Activated CD4-positive, alpha-beta T cell treated with anti-CD3 and anti-CD28 coated beads, Interleukin-2, amount 10 ng/mL, durations not matched to agents 24 days and 14 days (primary cell): Measurements from ENCODE around the gene RBP5. TPM values are rescaled to one million over a fixed set of nuclear protein-coding genes. Genes with fewer than 3 reads are reported as not detected.
A peak's percentile ranks its signal among the peaks of the same experiment; 100 is the strongest.

Source experiments
- DNase-seq: peaks from one replicate; pipeline ENCODE4 v3.0.0; 2022
- H3K27ac Mint-ChIP-seq: one replicate; pipeline ENCODE4 v1.8.0; 2022; ENCODE audit warnings: mild to moderate bottlenecking, mixed read lengths
- H3K27me3 Mint-ChIP-seq: one replicate; pipeline ENCODE4 v1.8.0; 2022; ENCODE audit warnings: mixed read lengths
- H3K36me3 Mint-ChIP-seq: one replicate; pipeline ENCODE4 v1.8.0; 2022; ENCODE audit warnings: low read depth, mild to moderate bottlenecking, mixed read lengths
- H3K4me1 Mint-ChIP-seq: one replicate; pipeline ENCODE4 v1.8.0; 2021; ENCODE audit warnings: mixed read lengths
- H3K4me3 Mint-ChIP-seq: one replicate; pipeline ENCODE4 v1.8.0; 2022; ENCODE audit warnings: mild to moderate bottlenecking, moderate library complexity, mixed read lengths
- H3K9me3 Mint-ChIP-seq: one replicate; pipeline ENCODE4 v1.8.0; 2021; ENCODE audit warnings: mixed read lengths
- intact Hi-C: fragments of 100-400 bp; cut with micrococcal nuclease; formaldehyde crosslinking; loops from one replicate; pipeline ENCODE4 v1.15.1; 2023
- total RNA-seq: library from RNA; stranded (reverse); gene quantifications from 2 replicates; pipeline ENCODE4 v1.2.3, GENCODE V29; 2022

RBP5 gene
- total RNA-seq, 1 donor from 2014 or later, result not detected

DNA sequence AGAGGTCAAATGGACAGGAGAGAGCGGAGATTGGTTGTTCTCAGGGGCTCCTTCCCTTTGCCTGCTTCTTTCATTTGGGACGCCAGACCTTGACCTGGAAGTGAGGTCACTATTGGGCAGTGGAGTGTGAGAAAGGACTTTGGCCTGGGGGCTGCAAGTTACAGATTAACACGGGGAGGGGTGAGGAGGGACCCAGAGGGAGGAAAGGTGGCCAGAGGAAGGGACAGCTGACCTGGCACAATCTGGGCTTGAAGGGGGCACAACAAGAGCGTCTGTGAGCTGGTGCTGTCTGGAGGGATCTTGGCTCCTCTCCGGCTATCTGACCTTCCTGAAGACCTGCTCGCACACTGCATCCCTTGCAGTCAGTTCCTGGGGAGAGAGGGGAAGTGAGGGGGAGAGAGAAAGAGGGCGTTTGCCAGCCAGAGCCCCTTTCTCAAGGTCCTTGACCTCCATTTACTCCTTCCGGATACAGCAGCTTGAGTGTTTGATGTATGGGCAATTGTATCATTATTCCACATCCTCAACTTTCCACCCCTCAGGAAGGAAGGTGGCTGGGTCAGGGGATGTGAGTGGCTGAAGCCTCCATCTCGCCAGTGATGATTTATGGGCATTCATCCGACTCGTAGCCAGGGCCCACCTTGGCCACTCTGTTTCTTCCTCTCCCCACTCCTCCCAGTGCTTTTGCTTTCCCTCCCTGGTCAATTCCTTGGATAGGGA is 4.7 kb downstream of the RBP5 start:
- Mint-ChIP-seq H3K36me3 (peaks cover 8% of the 10 kb centered on the region), H3K27ac (no peak overlapping the region), H3K9me3 (no peaks in the 10 kb centered on the region), H3K4me1 (peaks cover 11% of the 10 kb centered on the region), H3K4me3 (no peak overlapping the region), H3K27me3 (no peaks in the 10 kb centered on the region)
- no peak for DNase-seq
- intact Hi-C loops, result no loop called here

DNA sequence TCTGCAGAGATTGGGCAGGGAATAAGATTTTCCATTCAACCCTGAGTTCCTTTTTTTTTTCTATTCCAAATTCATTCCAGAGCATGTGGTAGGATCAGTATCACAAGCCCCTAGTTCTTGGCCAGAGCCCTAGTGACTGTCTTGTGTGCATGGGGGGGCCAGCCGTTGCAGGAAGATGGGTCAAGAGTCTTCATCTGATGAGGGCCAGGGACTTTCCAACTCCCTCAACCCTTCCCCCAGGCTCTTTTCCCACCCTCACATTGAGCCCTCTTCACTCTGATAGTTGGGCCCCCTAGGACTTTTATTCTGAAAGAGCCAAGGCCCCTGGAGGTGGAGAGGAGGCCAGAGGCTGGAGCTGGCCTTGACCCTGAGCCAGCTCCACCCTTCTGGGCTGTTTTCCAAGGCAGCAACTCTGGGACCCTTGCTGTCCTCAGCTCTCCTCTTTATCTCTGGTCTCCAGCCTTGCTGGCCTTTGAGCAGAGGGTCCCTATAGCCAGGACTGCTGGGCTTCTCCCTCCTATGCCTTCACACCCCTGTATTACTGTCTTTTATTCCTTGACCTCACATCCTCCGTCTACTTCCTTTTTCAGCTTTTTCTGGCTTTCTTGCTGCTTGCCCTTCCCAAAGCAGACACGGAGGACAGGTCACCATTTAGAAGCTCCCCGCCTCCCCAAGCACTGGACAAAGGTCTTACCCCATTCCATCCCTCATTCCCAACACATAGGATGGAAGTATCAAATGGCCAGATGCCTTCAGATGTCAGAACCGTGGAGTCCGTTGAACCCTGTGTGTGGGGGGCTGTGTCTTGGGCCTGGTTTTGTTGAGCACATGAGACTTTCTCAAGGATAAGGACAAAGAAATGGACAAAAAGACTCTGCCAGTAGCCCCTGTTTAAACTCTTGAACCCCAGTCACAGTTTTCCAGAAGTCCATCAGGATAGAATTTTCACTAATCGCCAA is 5.6 kb downstream of the RBP5 start:
- no peaks in the 10 kb centered on the region for H3K9me3 Mint-ChIP-seq
- H3K27me3 Mint-ChIP-seq, result no peaks in the 10 kb centered on the region
- no peak overlapping the region for H3K4me3 Mint-ChIP-seq
- DNase-seq, result no peak
- peaks cover 15% of the 10 kb centered on the region for H3K36me3 Mint-ChIP-seq
- no peak overlapping the region for H3K27ac Mint-ChIP-seq
- intact Hi-C loops, result no loop called here
- peaks cover 7% of the 10 kb centered on the region for H3K4me1 Mint-ChIP-seq

DNA sequence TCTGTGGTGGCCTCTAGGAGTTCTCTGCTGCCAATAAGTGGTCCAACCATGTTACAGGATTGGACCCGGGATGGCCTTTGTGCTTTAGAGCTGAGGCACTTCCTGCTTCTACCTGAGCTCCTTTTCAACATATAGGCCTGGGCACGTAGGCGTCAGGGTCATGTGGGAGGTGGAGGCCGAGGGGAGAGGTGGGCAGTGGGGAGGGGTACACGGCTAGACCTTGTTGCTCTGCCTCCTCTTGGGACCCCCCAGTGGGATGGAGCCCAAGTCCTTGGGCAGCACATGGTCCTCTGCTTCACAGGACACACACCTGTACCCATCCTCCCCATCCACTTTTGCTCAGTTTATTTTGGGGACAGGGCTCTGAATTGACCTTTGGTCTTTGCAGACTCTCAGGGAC is 7.4 kb downstream of the RBP5 start:
- Mint-ChIP-seq H3K9me3 (no peaks in the 10 kb centered on the region), H3K4me3 (no peak overlapping the region), H3K27ac (no peak overlapping the region), H3K36me3 (peaks cover 21% of the 10 kb centered on the region), H3K27me3 (no peaks in the 10 kb centered on the region), H3K4me1 (peaks cover 5% of the 10 kb centered on the region)
- DNase-seq, result no peak
- intact Hi-C loops, result no loop called here

DNA sequence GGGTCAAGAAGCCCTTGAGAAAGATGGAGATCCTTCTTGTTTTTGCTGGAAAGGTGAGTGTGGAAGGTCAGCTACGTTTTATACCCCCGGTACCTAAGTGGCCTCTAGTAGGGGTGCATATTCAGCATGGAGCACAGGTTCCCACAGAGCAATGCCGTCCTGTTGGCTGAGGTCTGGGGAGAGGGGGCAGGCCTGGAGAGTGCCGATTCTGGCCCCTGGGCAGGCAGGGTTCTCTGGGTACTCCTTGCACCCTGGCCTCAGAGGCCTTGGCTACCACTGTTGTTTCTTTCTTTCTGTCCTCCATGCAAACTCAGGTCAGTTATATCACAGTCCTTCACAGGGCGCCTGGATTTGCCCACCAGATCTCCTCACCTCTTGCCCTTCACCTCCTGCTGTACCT is 8.5 kb downstream of the RBP5 start:
- Mint-ChIP-seq H3K9me3 (no peaks in the 10 kb centered on the region), H3K27ac (no peak overlapping the region), H3K36me3 (peaks cover 29% of the 10 kb centered on the region), H3K27me3 (no peaks in the 10 kb centered on the region), H3K4me3 (no peak overlapping the region), H3K4me1 (peaks cover 3% of the 10 kb centered on the region)
- DNase-seq, result no peak
- intact Hi-C loops, result no loop called here

DNA sequence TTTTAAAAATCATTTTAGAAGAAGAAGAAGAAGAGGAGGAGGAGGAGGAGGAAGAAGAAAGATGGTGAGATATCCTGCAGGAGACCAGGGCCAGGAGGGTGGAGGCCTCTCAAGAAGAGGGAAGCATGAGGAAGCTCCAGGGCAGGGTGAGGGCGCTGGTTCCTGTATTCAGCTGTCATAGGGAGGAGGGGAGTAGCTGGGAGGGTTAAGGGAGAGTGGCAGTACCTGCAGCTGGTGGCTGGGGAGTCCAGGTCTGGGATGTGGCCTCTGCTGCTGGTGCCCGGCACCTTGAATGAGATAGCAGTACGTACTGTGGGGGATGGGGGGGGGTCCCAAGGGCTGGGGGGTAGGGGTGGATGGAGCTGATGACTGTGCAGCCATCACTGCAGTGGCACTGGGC is 9.8 kb downstream of the RBP5 start:
- Mint-ChIP-seq H3K36me3 (peaks cover 33% of the 10 kb centered on the region), H3K4me3 (no peak overlapping the region), H3K27me3 (no peaks in the 10 kb centered on the region), H3K27ac (no peak overlapping the region), H3K9me3 (no peaks in the 10 kb centered on the region), H3K4me1 (peaks cover 3% of the 10 kb centered on the region)
- DNase-seq, result no peak
- intact Hi-C loops, result no loop called here

DNA sequence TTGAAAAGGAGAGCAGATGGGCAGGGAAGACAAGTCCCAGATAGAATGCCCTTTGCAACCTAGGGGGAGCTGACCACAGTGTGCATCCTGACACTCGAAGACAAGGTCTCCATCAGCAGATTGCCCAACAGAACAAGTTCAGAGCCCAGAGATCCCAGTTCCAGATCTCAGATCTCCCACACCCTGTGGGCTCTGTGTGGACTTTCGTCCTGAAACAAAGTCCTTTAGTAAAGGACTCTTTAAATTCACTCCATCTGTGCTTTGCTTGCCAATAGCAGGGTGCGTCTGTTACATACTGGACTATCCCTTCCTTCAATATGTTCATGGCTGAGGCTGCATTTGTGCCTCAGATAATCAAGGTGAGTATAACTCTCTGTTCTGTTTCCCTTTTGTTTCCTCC is 11.0 kb downstream of the RBP5 start:
- Mint-ChIP-seq H3K27ac (no peak overlapping the region), H3K9me3 (no peaks in the 10 kb centered on the region), H3K4me1 (peaks cover 7% of the 10 kb centered on the region), H3K27me3 (no peaks in the 10 kb centered on the region), H3K4me3 (no peak overlapping the region), H3K36me3 (peaks cover 37% of the 10 kb centered on the region)
- no peak for DNase-seq
- intact Hi-C loops, result no loop called here

DNA sequence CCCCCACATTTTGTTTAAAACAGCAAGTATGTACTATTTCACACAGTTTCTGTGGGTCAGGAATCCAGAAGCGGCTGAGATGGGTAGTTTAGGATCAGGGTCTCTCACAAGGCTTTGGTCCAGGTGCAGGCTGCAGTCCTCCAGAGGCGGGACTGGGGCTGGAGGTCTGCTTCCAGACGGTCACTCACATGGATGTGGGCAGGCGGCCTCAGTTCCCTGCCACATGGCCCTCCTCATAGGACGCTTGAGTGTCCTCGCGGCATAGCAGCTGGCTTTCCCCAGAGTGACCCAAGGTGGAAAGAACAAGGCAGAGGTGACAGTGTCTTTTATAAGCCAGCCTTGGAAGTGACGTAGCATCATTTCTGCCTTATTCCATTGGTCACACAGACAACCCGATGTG is 11.8 kb downstream of the RBP5 start:
- no peak overlapping the region for H3K27ac Mint-ChIP-seq
- H3K9me3 Mint-ChIP-seq, result no peaks in the 10 kb centered on the region
- H3K36me3 Mint-ChIP-seq, result peaks cover 37% of the 10 kb centered on the region
- DNase-seq, result no peak
- H3K4me1 Mint-ChIP-seq, result peaks cover 7% of the 10 kb centered on the region
- intact Hi-C loops, result no loop called here
- no peaks in the 10 kb centered on the region for H3K27me3 Mint-ChIP-seq
- no peak overlapping the region for H3K4me3 Mint-ChIP-seq

DNA sequence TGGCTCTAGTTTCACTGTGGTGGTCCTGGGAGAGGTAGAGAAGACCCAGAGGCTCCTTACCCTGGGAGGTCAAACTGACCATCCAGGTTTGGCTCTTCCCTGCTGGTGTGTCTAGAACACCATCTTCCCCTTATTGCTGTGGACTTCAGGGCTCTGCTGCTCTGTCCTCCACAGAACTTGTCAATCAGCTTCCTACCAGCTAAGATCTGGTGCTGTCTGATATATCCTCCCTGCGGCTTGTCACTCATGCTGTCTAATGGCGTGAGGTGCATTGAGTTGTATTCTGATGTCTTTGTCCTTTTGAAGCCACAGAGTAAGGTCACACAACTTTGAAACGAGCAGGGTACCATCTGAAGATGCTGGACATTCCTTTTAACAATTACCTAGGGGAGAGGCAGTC is 12.5 kb downstream of the RBP5 start:
- no peak overlapping the region for H3K4me3 Mint-ChIP-seq
- H3K27ac Mint-ChIP-seq, result no peak overlapping the region
- DNase-seq, result no peak
- intact Hi-C loops, result no loop called here
- peaks cover 39% of the 10 kb centered on the region for H3K36me3 Mint-ChIP-seq
- no peaks in the 10 kb centered on the region for H3K9me3 Mint-ChIP-seq
- H3K4me1 Mint-ChIP-seq, result peaks cover 11% of the 10 kb centered on the region
- H3K27me3 Mint-ChIP-seq, result no peaks in the 10 kb centered on the region

DNA sequence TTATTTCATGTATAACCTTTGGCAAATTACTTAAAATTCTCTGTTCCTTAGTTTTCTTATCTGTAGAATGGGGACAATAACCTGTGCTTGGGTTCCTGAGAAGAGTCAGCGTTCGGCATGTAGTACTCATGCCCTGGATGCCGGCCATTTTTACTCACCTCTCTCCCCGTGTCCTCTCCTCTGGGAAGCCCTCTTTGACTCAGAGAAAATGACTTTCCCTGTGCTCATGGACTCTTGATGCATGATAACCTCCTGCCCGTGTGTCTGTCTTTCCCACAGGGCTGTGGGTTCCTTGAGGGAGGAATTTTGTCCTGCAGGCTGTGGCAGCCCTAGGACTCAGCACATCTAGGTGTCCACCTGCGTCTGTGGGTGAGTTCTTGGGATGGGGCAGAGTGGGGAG is 13.8 kb downstream of the RBP5 start:
- Mint-ChIP-seq H3K27ac (no peak overlapping the region), H3K4me1 (peaks cover 18% of the 10 kb centered on the region), H3K4me3 (no peak overlapping the region), H3K36me3 (peaks cover 37% of the 10 kb centered on the region), H3K9me3 (no peaks in the 10 kb centered on the region), H3K27me3 (no peaks in the 10 kb centered on the region)
- intact Hi-C loops, result no loop called here
- DNase-seq, result no peak

DNA sequence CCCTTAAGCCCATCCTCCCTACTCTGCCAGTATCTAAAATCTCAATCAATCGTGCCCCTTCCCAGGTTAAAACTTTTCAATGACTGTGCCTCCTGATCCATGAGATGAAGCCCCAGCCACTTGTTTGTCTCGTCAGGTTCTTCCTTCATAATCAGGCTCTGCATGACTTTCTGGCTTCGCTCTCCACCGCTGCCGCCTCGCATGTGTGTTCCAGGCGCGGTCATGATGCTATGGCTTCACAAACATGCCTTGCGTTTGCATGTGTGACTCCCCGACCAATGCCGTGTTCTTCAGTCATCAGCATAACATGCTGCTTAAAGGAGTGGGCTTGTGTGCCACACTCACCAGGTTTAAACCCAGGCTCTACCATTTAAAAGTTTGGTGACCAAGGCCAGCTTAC is 14.7 kb downstream of the RBP5 start:
- DNase-seq, result no peak
- intact Hi-C loops, result no loop called here
- Mint-ChIP-seq H3K27me3 (no peaks in the 10 kb centered on the region), H3K4me3 (no peak overlapping the region), H3K9me3 (no peaks in the 10 kb centered on the region), H3K36me3 (peaks cover 36% of the 10 kb centered on the region), H3K27ac (no peak overlapping the region), H3K4me1 (peaks cover 25% of the 10 kb centered on the region)

DNA sequence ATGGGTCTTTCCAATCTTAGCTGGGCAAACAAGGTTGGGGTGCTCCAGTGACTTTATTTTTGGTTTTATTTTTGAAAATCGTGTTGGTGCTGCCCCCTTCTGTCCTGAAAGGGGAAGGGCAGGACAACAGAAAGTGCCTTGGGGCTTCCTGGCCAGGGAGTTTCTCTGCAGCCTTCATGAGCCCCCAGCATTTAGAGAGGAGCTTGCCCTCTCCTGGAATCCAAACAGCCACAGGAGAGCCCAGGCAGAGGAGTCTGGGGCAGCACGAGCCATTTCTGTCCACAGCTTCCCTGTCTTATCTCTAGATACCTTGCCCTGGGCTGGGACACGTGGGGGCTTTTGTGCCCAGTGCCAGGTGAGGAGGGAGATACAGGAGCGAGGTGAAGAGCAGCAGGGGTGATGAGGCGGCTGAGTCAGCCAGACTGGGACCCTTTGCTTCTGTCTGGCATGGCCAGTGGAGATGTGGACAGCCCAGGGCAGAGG is 15.3 kb downstream of the RBP5 start:
- DNase-seq, result peak; percentile 88
- Mint-ChIP-seq H3K4me3 (no peak overlapping the region), H3K27ac (peak overlapping the region; percentile 53), H3K9me3 (no peaks in the 10 kb centered on the region), H3K36me3 (peaks cover 33% of the 10 kb centered on the region), H3K27me3 (no peaks in the 10 kb centered on the region), H3K4me1 (peaks cover 24% of the 10 kb centered on the region)
- intact Hi-C loops, result loop anchor here (1.0 kb wide), 1 partner anchor 17 kb away; the partner anchor contains the start of gene CLSTN3

DNA sequence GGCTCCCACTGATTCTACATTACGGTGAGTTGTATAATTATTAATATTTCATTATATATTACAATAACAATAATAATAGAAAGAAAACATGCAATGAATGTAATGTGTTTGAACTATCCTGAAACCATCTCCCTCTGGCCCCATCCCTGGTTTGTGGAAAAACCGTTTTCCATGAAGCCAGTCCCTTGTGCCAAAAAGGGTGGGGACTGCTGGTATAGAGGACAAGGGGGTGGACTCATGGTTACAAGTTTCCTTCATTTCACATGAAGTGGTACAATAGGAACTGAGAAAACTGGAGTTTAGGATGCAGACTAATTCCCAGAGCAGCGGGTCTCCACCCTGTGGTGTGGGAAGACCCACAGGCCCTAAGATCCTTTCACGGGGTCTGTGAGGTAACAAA is 16.6 kb downstream of the RBP5 start:
- no peak overlapping the region for H3K4me3 Mint-ChIP-seq
- no peaks in the 10 kb centered on the region for H3K27me3 Mint-ChIP-seq
- peaks cover 31% of the 10 kb centered on the region for H3K4me1 Mint-ChIP-seq
- no peaks in the 10 kb centered on the region for H3K9me3 Mint-ChIP-seq
- H3K27ac Mint-ChIP-seq, result no peak overlapping the region
- intact Hi-C loops, result no loop called here
- DNase-seq, result no peak
- peaks cover 33% of the 10 kb centered on the region for H3K36me3 Mint-ChIP-seq

DNA sequence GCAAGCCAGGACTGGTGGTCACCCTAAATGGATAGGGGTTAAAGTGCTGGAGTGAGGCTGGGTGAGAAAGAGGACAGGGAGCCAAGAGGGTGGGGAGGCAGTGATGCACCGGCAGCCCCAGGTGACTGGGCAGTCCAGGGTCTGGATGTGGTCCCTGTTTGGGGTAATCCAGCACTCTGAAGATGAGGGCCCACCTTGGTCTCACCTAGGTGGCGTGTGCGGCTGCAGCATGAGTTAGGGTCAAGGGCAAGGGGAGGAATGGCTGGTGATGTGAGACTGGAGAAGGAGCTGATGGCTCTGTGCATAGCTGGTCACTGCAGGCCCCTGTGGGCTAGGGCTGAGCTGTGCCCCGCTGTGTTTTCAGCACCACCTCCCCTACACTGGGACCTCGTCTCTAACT is 18.0 kb downstream of the RBP5 start:
- Mint-ChIP-seq H3K36me3 (peaks cover 39% of the 10 kb centered on the region), H3K4me1 (peaks cover 38% of the 10 kb centered on the region), H3K27ac (no peak overlapping the region), H3K9me3 (peaks cover 7% of the 10 kb centered on the region), H3K27me3 (no peaks in the 10 kb centered on the region), H3K4me3 (no peak overlapping the region)
- DNase-seq, result no peak
- intact Hi-C loops, result no loop called here

DNA sequence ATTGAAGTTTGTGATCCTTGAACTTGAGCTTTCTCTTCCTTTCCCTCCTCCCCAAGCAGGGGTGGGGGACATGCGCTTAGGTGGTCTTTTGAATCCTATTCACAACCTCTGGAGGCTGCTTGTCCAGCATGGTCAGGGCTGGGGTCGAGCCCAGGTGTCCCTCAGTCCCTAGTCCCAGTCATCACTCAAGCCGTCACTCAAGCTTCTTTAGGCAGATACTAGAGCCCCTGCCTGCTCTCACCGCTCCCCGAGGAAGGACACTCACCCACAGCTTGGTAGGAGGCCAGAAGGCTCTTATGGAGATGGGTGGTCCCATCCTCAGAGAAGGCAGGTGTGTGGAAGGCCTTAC is 19.1 kb downstream of the RBP5 start:
- no peaks in the 10 kb centered on the region for H3K27me3 Mint-ChIP-seq
- intact Hi-C loops, result loop anchor here (1.0 to 2.0 kb wide), 5 partner anchors 139 to 356 kb away; partner anchors contain the start of genes C12orf57, EMG1, MLF2 and PHB2
- H3K27ac Mint-ChIP-seq, result peak overlapping the region; percentile 82
- H3K4me3 Mint-ChIP-seq, result peak overlapping the region; percentile 95
- H3K36me3 Mint-ChIP-seq, result peaks cover 36% of the 10 kb centered on the region
- H3K9me3 Mint-ChIP-seq, result peaks cover 10% of the 10 kb centered on the region
- no peak for DNase-seq
- peaks cover 41% of the 10 kb centered on the region for H3K4me1 Mint-ChIP-seq
